DND-41 (cell line): ENCODE results near the gene CCDC60.

ENCODE experiments used
- ATAC-seq: fragments of 200-7000 bp; cut with Tn5 transposase; 3 replicates; pipeline ENCODE4 v1.9.1; 2021; ENCODE audit warnings: low read depth; ENCODE audit not compliant: insufficient read depth
- DNase-seq: peaks from one replicate; pipeline ENCODE4 v3.0.0-alpha.2; 2020
- H2AFZ ChIP-seq: 2 replicates; pipeline ENCODE4 v1.6.0; 2012; ENCODE audit warnings: low read depth, low read length
- H3K27ac ChIP-seq: 2 replicates; pipeline ENCODE4 v1.5.1; 2012; ENCODE audit warnings: low read length, inconsistent platforms
- H3K27me3 ChIP-seq: fragments of 200-600 bp; sonication (generic); 2 replicates; pipeline ENCODE4 v1.6.0; 2012; ENCODE audit warnings: low read length, mild to moderate bottlenecking, inconsistent platforms; ENCODE audit not compliant: insufficient read depth, poor library complexity
- H3K36me3 ChIP-seq: 2 replicates; pipeline ENCODE4 v1.5.1; 2012; ENCODE audit warnings: low read length, inconsistent platforms; ENCODE audit not compliant: insufficient read depth
- H3K4me1 ChIP-seq: 2 replicates; pipeline ENCODE4 v1.5.1; 2012; ENCODE audit warnings: mild to moderate bottlenecking, low read length; ENCODE audit not compliant: insufficient read depth
- H3K4me2 ChIP-seq: 2 replicates; pipeline ENCODE4 v1.6.0; 2012; ENCODE audit warnings: mild to moderate bottlenecking, moderate library complexity, low read length, inconsistent platforms; ENCODE audit not compliant: insufficient read depth
- H3K4me3 ChIP-seq, 2 experiments: fragments of 200-600 bp in 1 of 2; shearing (Covaris generic) in 1 of 2; 2 replicates each; pipeline ENCODE4 v1.5.1; 2012 to 2016; ENCODE audit warnings: inconsistent platforms in 2 of 2, low read length in 2 of 2, mild to moderate bottlenecking in 2 of 2, low read depth in 1 of 2, moderate library complexity in 1 of 2
- H3K79me2 ChIP-seq: 2 replicates; pipeline ENCODE4 v1.6.0; 2012; ENCODE audit warnings: low read length, inconsistent platforms; ENCODE audit not compliant: insufficient read depth
- H3K9ac ChIP-seq: 2 replicates; pipeline ENCODE4 v1.6.0; 2012; ENCODE audit warnings: low read depth, mild to moderate bottlenecking, inconsistent platforms, low read length, moderate library complexity
- H3K9me3 ChIP-seq: 2 replicates; pipeline ENCODE4 v1.5.1; 2012; ENCODE audit warnings: low read length, moderate library complexity, mild to moderate bottlenecking, inconsistent platforms; ENCODE audit not compliant: insufficient read depth, severe bottlenecking
- H4K20me1 ChIP-seq: 2 replicates; pipeline ENCODE4 v1.6.0; 2012; ENCODE audit warnings: low read length; ENCODE audit not compliant: insufficient read depth
- EZH2 ChIP-seq: IDR thresholded peaks from 3 replicates; pipeline ENCODE4 v1.6.1; 2012; ENCODE audit warnings: borderline replicate concordance, low read depth, mild to moderate bottlenecking, moderate library complexity, low read length, inconsistent platforms; ENCODE audit not compliant: severe bottlenecking
- TF ChIP-seq, protein P1 (sequence below): IDR thresholded peaks from 2 replicates; pipeline ENCODE4 v1.5.1; 2012; ENCODE audit warnings: borderline replicate concordance, low read length, moderate library complexity, mild to moderate bottlenecking; ENCODE audit not compliant: poor library complexity, severe bottlenecking; ENCODE audit errors: extremely low read depth

The CCDC60 gene

DNA sequence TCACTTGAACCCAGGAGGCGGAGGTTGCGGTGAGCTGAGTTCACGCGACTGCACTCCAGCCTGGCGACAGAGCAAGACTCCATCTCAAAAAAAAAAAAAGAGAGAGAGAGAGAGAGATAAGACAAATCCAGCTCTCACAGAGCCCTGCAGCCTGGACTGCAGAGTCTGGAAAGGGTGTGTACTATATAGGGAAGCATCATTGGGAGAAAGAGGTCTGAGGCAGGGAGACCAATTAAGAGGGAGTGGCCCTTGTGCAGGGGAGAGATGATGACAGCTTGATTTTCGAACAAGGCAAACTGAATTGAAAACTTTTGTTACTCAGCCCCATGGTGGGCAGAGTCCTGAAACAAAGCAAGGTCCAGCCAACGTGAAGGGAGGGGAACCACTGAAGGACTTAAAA is 116.2 kb downstream of the CCDC60 start:
- Histone ChIP-seq H3K4me2 (no peak overlapping the region), H3K79me2 (no peaks in the 10 kb centered on the region), H3K36me3 (no peaks in the 10 kb centered on the region), H3K4me3 (no peak overlapping the region), H4K20me1 (no peaks in the 10 kb centered on the region), H3K27ac (no peak overlapping the region), H2AFZ (no peak overlapping the region), H3K9me3 (no peaks in the 10 kb centered on the region), H3K4me1 (no peaks in the 10 kb centered on the region), H3K27me3 (peaks cover 15% of the 10 kb centered on the region), H3K9ac (no peak overlapping the region)
- no peak for TF ChIP-seq EZH2
- TF ChIP-seq, protein P1, sequence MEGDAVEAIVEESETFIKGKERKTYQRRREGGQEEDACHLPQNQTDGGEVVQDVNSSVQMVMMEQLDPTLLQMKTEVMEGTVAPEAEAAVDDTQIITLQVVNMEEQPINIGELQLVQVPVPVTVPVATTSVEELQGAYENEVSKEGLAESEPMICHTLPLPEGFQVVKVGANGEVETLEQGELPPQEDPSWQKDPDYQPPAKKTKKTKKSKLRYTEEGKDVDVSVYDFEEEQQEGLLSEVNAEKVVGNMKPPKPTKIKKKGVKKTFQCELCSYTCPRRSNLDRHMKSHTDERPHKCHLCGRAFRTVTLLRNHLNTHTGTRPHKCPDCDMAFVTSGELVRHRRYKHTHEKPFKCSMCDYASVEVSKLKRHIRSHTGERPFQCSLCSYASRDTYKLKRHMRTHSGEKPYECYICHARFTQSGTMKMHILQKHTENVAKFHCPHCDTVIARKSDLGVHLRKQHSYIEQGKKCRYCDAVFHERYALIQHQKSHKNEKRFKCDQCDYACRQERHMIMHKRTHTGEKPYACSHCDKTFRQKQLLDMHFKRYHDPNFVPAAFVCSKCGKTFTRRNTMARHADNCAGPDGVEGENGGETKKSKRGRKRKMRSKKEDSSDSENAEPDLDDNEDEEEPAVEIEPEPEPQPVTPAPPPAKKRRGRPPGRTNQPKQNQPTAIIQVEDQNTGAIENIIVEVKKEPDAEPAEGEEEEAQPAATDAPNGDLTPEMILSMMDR = no peak
- ATAC-seq = no peak
- no peak for DNase-seq

DNA sequence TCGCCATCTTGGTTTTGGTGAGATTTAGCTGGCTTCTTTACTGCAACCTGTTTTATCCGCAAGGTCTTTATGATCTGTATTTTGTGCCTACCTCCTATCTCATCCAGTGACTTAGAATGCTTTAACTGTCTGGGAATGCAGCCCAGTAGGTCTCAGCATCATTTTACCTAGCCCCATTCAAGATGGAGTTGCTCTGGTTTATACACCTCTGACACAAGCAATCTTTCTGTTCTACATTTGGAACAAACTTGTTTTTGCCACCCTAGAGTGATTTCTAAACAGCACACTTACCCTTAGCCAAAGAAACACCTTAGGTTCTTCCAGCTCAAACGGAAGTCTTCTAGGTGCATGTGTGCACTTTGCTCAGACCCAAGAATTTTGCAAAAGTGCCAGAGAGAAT is 122.3 kb downstream of the CCDC60 start:
- H2AFZ ChIP-seq = no peak overlapping the region
- H3K27ac ChIP-seq = no peak overlapping the region
- no peak overlapping the region for H3K4me2 ChIP-seq
- H4K20me1 ChIP-seq = no peaks in the 10 kb centered on the region
- H3K79me2 ChIP-seq = no peaks in the 10 kb centered on the region
- no peak overlapping the region for H3K4me3 ChIP-seq
- peaks cover 5% of the 10 kb centered on the region for H3K27me3 ChIP-seq
- no peak overlapping the region for H3K9ac ChIP-seq
- TF ChIP-seq, protein P1 = no peak
- no peak for TF ChIP-seq EZH2
- DNase-seq (no peak), ATAC-seq (no peak)
- no peaks in the 10 kb centered on the region for H3K36me3 ChIP-seq
- H3K9me3 ChIP-seq = no peaks in the 10 kb centered on the region
- H3K4me1 ChIP-seq = no peaks in the 10 kb centered on the region

DNA sequence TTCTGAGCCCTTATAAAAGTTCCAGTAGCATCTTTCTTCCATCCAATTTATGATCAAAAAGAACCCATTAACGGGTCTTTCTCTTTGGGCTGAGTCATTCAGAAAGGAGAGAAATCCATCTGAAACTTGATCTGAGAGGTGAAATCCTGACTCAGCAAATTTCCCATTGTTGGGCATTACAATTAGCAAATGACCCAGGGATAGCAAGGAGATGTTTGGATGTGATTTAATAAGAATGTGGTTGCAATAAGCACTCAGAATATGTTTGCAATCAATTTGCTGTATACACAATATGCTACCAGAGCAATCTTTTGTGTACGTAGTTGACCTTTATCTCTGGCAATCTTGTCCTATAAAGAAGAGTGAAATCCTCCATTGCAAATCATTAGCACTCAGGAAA is 122.7 kb downstream of the CCDC60 start:
- Histone ChIP-seq H3K4me2 (no peak overlapping the region), H3K9ac (no peak overlapping the region), H3K27ac (no peak overlapping the region), H2AFZ (no peak overlapping the region), H3K4me3 (no peak overlapping the region), H4K20me1 (no peaks in the 10 kb centered on the region), H3K79me2 (no peaks in the 10 kb centered on the region), H3K9me3 (no peaks in the 10 kb centered on the region), H3K27me3 (peaks cover 5% of the 10 kb centered on the region), H3K36me3 (no peaks in the 10 kb centered on the region), H3K4me1 (no peaks in the 10 kb centered on the region)
- no peak for DNase-seq
- TF ChIP-seq EZH2 = no peak
- TF ChIP-seq, protein P1 = no peak
- ATAC-seq = no peak

DNA sequence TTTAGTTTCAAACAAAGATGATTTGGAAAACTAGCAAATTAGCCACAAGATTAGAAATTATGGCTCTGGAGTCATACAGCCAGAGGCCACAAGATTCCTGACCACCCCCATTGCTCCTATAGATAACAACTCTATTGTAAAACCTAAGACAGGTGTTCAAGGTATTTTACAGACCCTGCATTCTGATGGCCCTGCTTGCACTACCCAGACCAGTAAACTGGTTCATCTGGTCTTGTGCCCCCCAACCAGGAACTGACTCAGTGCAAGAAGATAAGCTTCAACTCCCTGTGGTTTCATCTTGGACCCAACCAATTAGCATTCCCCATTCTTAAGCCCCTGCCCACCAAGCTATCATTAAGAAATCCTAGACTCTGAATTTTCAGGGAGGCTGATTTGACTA is 125.0 kb downstream of the CCDC60 start:
- H3K36me3 ChIP-seq = no peaks in the 10 kb centered on the region
- ATAC-seq (no peak), DNase-seq (no peak)
- no peak overlapping the region for H3K4me3 ChIP-seq
- H4K20me1 ChIP-seq = no peaks in the 10 kb centered on the region
- no peaks in the 10 kb centered on the region for H3K79me2 ChIP-seq
- TF ChIP-seq EZH2 = no peak
- TF ChIP-seq, protein P1 = no peak
- H3K4me2 ChIP-seq = no peak overlapping the region
- H3K4me1 ChIP-seq = no peaks in the 10 kb centered on the region
- no peaks in the 10 kb centered on the region for H3K27me3 ChIP-seq
- H3K27ac ChIP-seq = no peak overlapping the region
- H3K9ac ChIP-seq = no peak overlapping the region
- H3K9me3 ChIP-seq = no peaks in the 10 kb centered on the region
- H2AFZ ChIP-seq = no peak overlapping the region
